DND-41 (cell line): Measurements from ENCODE around the gene IRF4.

Source experiments
- ATAC-seq: fragments of 200-7000 bp; cut with Tn5 transposase; 3 replicates; pipeline ENCODE4 v1.9.1; 2021; ENCODE audit warnings: low read depth; ENCODE audit not compliant: insufficient read depth
- DNase-seq: peaks from one replicate; pipeline ENCODE4 v3.0.0-alpha.2; 2020
- H2AFZ ChIP-seq: 2 replicates; pipeline ENCODE4 v1.6.0; 2012; ENCODE audit warnings: low read depth, low read length
- H3K27ac ChIP-seq: 2 replicates; pipeline ENCODE4 v1.5.1; 2012; ENCODE audit warnings: low read length, inconsistent platforms
- H3K27me3 ChIP-seq: fragments of 200-600 bp; sonication (generic); 2 replicates; pipeline ENCODE4 v1.6.0; 2012; ENCODE audit warnings: low read length, mild to moderate bottlenecking, inconsistent platforms; ENCODE audit not compliant: insufficient read depth, poor library complexity
- H3K36me3 ChIP-seq: 2 replicates; pipeline ENCODE4 v1.5.1; 2012; ENCODE audit warnings: low read length, inconsistent platforms; ENCODE audit not compliant: insufficient read depth
- H3K4me1 ChIP-seq: 2 replicates; pipeline ENCODE4 v1.5.1; 2012; ENCODE audit warnings: mild to moderate bottlenecking, low read length; ENCODE audit not compliant: insufficient read depth
- H3K4me2 ChIP-seq: 2 replicates; pipeline ENCODE4 v1.6.0; 2012; ENCODE audit warnings: mild to moderate bottlenecking, moderate library complexity, low read length, inconsistent platforms; ENCODE audit not compliant: insufficient read depth
- H3K4me3 ChIP-seq, 2 experiments: fragments of 200-600 bp in 1 of 2; shearing (Covaris generic) in 1 of 2; 2 replicates each; pipeline ENCODE4 v1.5.1; 2012 to 2016; ENCODE audit warnings: inconsistent platforms in 2 of 2, low read length in 2 of 2, mild to moderate bottlenecking in 2 of 2, low read depth in 1 of 2, moderate library complexity in 1 of 2
- H3K79me2 ChIP-seq: 2 replicates; pipeline ENCODE4 v1.6.0; 2012; ENCODE audit warnings: low read length, inconsistent platforms; ENCODE audit not compliant: insufficient read depth
- H3K9ac ChIP-seq: 2 replicates; pipeline ENCODE4 v1.6.0; 2012; ENCODE audit warnings: low read depth, mild to moderate bottlenecking, inconsistent platforms, low read length, moderate library complexity
- H3K9me3 ChIP-seq: 2 replicates; pipeline ENCODE4 v1.5.1; 2012; ENCODE audit warnings: low read length, moderate library complexity, mild to moderate bottlenecking, inconsistent platforms; ENCODE audit not compliant: insufficient read depth, severe bottlenecking
- H4K20me1 ChIP-seq: 2 replicates; pipeline ENCODE4 v1.6.0; 2012; ENCODE audit warnings: low read length; ENCODE audit not compliant: insufficient read depth
- EZH2 ChIP-seq: IDR thresholded peaks from 3 replicates; pipeline ENCODE4 v1.6.1; 2012; ENCODE audit warnings: borderline replicate concordance, low read depth, mild to moderate bottlenecking, moderate library complexity, low read length, inconsistent platforms; ENCODE audit not compliant: severe bottlenecking
- TF ChIP-seq, protein P1 (sequence below): IDR thresholded peaks from 2 replicates; pipeline ENCODE4 v1.5.1; 2012; ENCODE audit warnings: borderline replicate concordance, low read length, moderate library complexity, mild to moderate bottlenecking; ENCODE audit not compliant: poor library complexity, severe bottlenecking; ENCODE audit errors: extremely low read depth

IRF4 gene

DNA sequence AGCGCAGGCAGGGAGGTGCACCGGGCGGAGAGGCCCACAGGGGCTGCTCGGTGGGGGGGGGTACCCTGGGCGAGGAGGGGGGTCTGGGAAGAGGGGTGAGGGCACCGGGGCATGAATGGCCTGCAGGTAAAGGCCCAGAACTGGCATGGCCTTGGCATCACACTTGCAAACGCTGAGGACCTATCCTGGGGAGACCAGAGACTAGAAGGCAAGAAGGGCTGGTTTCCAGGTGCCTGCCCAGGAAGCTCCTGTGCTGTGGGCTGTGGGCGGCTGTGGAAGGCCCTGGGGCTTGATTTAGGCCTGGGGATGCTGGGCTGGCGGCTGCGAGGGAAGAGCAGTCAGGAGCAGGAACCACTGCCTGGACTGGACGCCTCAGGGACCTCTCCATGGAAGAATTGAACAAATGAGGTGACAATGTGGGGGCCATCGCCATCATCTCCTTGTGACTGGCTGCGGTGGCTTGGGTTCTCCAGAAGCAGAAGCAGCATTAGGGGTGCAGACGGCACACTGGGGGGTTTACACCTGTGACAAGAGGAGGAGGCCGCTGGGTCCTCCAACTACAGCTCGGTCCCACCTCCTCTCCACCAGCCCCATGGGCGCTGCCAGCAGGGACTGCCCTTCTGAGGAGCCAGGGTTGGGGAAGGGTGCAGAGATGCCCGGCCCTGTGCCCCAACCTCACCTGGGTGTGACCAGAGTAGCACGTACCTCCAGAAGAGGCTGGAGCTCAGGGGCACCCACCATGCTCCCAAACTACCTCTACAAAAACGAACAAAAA is 32.1 kb upstream of the IRF4 start:
- H3K27ac ChIP-seq = no peak overlapping the region
- peaks cover 4% of the 10 kb centered on the region for H3K9me3 ChIP-seq
- no peak overlapping the region for H3K4me2 ChIP-seq
- H3K36me3 ChIP-seq = no peaks in the 10 kb centered on the region
- ATAC-seq = 0 out of 3 replicates have a peak, but pooled peaks have one; percentile 32
- no peaks in the 10 kb centered on the region for H3K4me1 ChIP-seq
- no peak overlapping the region for H3K4me3 ChIP-seq
- peaks cover 7% of the 10 kb centered on the region; the same call in 1 of the 2 replicates for H4K20me1 ChIP-seq
- TF ChIP-seq, protein P1, sequence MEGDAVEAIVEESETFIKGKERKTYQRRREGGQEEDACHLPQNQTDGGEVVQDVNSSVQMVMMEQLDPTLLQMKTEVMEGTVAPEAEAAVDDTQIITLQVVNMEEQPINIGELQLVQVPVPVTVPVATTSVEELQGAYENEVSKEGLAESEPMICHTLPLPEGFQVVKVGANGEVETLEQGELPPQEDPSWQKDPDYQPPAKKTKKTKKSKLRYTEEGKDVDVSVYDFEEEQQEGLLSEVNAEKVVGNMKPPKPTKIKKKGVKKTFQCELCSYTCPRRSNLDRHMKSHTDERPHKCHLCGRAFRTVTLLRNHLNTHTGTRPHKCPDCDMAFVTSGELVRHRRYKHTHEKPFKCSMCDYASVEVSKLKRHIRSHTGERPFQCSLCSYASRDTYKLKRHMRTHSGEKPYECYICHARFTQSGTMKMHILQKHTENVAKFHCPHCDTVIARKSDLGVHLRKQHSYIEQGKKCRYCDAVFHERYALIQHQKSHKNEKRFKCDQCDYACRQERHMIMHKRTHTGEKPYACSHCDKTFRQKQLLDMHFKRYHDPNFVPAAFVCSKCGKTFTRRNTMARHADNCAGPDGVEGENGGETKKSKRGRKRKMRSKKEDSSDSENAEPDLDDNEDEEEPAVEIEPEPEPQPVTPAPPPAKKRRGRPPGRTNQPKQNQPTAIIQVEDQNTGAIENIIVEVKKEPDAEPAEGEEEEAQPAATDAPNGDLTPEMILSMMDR = no peak
- no peak for TF ChIP-seq EZH2
- H3K9ac ChIP-seq = no peak overlapping the region
- H3K79me2 ChIP-seq = no peaks in the 10 kb centered on the region
- no peak for DNase-seq
- no peak overlapping the region for H2AFZ ChIP-seq
- no peaks in the 10 kb centered on the region for H3K27me3 ChIP-seq

DNA sequence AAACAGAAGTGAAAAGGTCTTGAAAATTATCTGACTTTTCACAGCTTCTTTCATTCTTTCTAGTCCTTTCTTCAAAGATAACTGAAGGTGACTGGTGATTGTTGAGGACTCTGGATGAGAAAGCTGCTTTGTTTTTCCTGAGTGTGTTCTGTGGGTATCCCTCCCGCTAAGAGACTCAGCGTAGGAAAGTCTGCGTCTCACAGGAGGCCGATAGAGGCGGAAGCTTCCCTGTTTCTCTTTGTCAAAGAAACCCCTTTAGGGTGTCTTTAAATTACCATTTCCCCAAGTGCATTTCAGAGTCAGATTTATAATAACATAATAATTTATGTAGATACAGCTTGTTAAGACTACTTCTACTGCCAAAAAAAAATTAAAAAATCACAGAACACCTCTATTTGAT is 31.2 kb upstream of the IRF4 start:
- ATAC-seq = no peak
- Histone ChIP-seq H3K27me3 (no peaks in the 10 kb centered on the region), H3K36me3 (no peaks in the 10 kb centered on the region), H3K4me1 (no peaks in the 10 kb centered on the region), H3K79me2 (no peaks in the 10 kb centered on the region), H3K4me2 (no peak overlapping the region), H4K20me1 (peaks cover 7% of the 10 kb centered on the region; the same call in 1 of the 2 replicates), H3K27ac (no peak overlapping the region), H3K4me3 (no peak overlapping the region), H3K9ac (no peak overlapping the region), H3K9me3 (peaks cover 4% of the 10 kb centered on the region), H2AFZ (no peak overlapping the region)
- no peak for TF ChIP-seq EZH2
- TF ChIP-seq, protein P1 = no peak
- DNase-seq = no peak

DNA sequence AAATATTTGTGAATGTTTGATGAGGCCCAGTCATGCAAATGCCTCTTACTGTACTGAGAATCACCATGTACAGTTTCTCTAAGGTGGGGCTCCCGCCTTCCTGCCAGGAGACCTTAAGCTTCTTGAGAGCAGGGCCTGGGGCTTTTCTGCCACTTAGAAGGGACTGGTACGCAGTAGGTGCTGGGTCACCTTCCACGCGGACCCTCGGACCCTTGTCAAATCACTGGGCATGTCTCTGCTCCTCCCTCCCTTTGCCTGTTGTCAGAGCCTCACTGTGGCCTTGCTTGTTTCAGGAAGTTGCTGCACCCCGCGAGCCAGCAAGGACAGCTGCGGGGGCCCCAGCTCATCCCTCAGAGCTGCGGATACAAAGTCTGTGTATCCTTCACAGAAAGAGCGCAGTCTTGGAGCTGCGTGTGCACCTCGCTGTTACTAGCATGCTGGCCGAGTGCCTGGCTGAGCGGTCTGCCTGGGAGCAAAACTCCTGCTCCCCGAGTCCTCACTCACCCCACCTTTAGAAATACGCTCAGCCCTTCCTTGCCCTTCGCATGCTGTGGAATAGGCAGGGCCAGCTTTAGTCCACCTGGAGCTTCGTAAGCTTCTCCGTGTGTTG is 30.7 kb upstream of the IRF4 start:
- H3K4me2 ChIP-seq = no peak overlapping the region
- H3K9ac ChIP-seq = no peak overlapping the region
- H3K27ac ChIP-seq = no peak overlapping the region
- H3K27me3 ChIP-seq = no peaks in the 10 kb centered on the region
- ATAC-seq (no peak), DNase-seq (no peak)
- H3K4me1 ChIP-seq = no peaks in the 10 kb centered on the region
- no peaks in the 10 kb centered on the region for H3K79me2 ChIP-seq
- H4K20me1 ChIP-seq = peaks cover 7% of the 10 kb centered on the region; the same call in 1 of the 2 replicates
- no peaks in the 10 kb centered on the region for H3K36me3 ChIP-seq
- peaks cover 4% of the 10 kb centered on the region for H3K9me3 ChIP-seq
- H3K4me3 ChIP-seq = no peak overlapping the region
- no peak overlapping the region for H2AFZ ChIP-seq
- TF ChIP-seq, protein P1 = no peak
- TF ChIP-seq EZH2 = no peak
